Rectal smooth muscle tissue (tissue), 1 donor: ENCODE results near the gene MRFAP1.
"Not testable (repeated sequence)": the region's sequence is repeated elsewhere in the genome, so short reads cannot be mapped to it uniquely, and the experiment has no call there.

ENCODE experiments used
- H3K27ac ChIP-seq: one replicate; pipeline ENCODE4 v1.7.0; 2013; ENCODE audit warnings: low read depth, low read length, inconsistent platforms
- H3K27me3 ChIP-seq: one replicate; pipeline ENCODE4 v1.7.0; 2013; ENCODE audit warnings: low read length; ENCODE audit not compliant: control insufficient read depth, insufficient read depth
- H3K36me3 ChIP-seq: one replicate; pipeline ENCODE4 v1.7.0; 2013; ENCODE audit warnings: low read length; ENCODE audit not compliant: control insufficient read depth, insufficient read depth
- H3K4me1 ChIP-seq: one replicate; pipeline ENCODE4 v1.7.0; 2013; ENCODE audit warnings: low read length; ENCODE audit not compliant: control insufficient read depth, insufficient read depth
- H3K4me3 ChIP-seq: one replicate; pipeline ENCODE4 v1.7.0; 2013; ENCODE audit warnings: low read length
- H3K9ac ChIP-seq: one replicate; pipeline ENCODE4 v1.7.0; 2013; ENCODE audit warnings: low read length

The MRFAP1 gene

DNA sequence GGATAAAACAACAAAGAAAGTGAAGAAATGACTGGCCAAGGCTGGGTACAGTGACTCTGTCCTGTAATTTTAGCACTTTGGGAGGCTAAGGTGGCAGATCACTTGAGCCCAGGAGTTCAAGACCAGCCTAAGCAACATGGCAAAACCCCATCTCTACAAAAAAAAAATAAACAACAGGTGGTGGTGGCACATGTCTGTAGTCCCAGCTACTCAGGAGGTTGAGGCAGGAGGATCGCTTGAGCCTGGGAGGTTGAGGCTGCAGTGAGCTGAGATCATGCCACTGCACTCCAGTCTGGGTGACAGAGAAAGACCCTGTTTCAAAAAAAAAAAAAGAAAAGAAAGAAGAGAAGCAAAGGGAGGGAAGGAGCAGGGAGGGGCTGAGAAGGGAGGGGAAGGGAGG, 12.0 kb upstream of the MRFAP1 start:
- not testable (repeated sequence) for H3K4me3 ChIP-seq, H3K36me3 ChIP-seq, H3K9ac ChIP-seq, H3K27me3 ChIP-seq, H3K4me1 ChIP-seq, H3K27ac ChIP-seq

DNA sequence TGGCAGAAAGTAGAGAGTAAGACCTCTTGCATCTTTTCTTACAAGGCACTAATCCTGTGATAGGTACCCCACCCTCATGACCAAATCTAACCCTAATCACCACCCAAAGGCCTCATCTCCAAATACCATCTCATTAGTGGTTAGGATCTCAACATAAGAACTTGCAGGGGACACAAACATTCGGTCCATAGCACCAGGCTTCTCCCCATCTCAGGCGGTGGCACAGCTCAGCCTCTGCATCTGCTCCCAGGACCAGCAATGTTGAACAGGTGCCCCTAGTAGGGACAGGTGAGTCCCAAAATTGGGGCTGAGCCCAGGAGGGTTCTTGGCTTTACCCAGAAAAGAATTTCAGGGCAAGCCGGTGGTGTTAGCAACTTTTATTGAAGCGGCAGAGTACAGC, 8.4 kb upstream of the MRFAP1 start:
- Histone ChIP-seq H3K27me3 (no peaks in the 10 kb centered on the region), H3K36me3 (no peaks in the 10 kb centered on the region), H3K27ac (no peak overlapping the region), H3K9ac (no peak overlapping the region), H3K4me1 (no peaks in the 10 kb centered on the region), H3K4me3 (no peak overlapping the region)

DNA sequence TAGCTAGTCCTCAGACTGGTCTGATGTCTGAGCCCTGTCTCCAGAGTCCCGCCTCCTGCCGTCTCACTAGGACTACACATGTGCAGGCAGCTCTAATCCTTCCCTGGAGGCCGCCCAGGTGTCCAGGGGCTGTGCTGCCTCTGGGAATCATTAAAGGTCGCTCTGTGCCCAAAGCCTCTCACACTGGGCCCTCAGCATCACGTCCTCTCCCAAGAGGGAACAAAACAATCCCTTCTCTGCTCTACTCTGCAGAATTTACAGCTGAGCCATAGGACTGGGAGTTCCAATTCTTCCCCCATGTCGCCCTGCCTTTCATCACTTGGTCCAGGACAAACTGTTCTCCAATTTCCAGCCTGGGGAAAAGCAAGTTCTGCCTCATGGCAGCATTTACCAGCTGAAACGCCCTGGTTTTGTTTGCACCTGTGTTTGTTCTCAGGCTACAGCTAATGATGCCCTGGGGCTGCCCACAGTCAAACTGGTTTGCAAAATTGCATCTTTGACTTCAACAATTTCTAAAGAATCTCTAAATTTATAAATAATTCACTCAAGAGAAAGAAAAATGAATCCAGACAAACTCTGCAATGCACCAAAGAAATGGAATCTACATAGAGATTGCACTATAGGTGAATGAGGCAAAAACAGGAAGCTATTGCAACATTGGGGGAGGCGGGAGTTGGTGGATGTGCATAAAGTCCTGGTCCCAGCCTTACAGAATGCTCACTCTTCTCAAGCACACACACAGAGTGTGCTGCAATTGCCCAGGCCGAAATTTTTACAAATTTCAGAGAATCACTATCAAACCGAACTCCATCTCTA, 7.2 kb upstream of the MRFAP1 start:
- no peaks in the 10 kb centered on the region for H3K36me3 ChIP-seq
- H3K27me3 ChIP-seq = no peaks in the 10 kb centered on the region
- no peak overlapping the region for H3K27ac ChIP-seq
- no peak overlapping the region for H3K4me3 ChIP-seq
- no peaks in the 10 kb centered on the region for H3K4me1 ChIP-seq
- H3K9ac ChIP-seq = no peak overlapping the region

DNA sequence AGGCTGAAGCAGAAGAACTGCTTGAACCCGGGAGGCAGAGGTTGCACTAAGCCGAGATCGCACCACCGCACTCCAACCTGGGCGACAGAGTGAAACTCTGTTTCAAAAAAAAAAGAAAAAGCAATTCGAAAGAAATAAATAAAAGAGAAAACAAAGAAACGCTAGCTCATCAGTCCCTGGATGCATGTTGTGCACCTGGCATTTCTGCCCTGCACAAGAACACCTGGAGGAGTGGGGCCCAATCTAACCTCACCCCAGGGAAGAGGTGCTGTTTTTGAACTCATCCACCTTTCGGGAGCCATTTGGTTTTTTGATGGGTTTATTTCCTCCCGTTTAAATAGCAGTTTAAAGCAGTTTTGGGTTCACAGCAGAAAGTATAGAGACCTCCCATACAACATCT, 5.7 kb upstream of the MRFAP1 start:
- no peaks in the 10 kb centered on the region for H3K27me3 ChIP-seq
- no peaks in the 10 kb centered on the region for H3K4me1 ChIP-seq
- no peaks in the 10 kb centered on the region for H3K36me3 ChIP-seq
- H3K4me3 ChIP-seq = no peak overlapping the region
- no peak overlapping the region for H3K9ac ChIP-seq
- H3K27ac ChIP-seq = no peak overlapping the region

DNA sequence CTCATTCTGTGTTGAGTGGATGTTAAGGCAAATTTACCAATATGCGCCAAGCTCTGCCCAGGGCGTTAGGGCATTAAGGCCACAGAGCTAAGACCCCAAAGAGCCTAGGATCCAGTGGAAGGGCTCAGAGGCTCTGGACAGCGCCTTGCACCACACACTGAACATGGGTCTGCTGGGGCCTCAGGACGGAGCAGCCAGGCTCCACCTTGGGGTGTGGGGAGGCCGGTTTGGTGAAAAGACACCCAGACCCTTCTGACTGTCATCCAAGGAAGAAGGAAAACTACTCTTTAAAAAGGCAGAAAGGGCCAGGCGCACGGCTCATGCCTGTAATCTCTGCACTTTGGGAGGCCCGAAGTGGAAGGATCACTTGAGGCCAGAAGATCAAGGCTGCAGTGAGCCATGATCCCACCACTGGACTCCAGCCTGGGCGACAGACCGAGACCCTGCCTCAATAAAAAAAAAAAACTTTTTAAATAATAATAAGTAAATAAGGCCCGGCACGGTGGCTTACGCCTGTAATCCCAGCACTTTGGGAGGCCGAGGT, 1.3 kb upstream of the MRFAP1 start:
- Histone ChIP-seq H3K9ac (no peak overlapping the region), H3K4me1 (peaks cover 21% of the 10 kb centered on the region), H3K4me3 (no peak overlapping the region), H3K27me3 (no peaks in the 10 kb centered on the region), H3K27ac (no peak overlapping the region), H3K36me3 (peaks cover 13% of the 10 kb centered on the region)

DNA sequence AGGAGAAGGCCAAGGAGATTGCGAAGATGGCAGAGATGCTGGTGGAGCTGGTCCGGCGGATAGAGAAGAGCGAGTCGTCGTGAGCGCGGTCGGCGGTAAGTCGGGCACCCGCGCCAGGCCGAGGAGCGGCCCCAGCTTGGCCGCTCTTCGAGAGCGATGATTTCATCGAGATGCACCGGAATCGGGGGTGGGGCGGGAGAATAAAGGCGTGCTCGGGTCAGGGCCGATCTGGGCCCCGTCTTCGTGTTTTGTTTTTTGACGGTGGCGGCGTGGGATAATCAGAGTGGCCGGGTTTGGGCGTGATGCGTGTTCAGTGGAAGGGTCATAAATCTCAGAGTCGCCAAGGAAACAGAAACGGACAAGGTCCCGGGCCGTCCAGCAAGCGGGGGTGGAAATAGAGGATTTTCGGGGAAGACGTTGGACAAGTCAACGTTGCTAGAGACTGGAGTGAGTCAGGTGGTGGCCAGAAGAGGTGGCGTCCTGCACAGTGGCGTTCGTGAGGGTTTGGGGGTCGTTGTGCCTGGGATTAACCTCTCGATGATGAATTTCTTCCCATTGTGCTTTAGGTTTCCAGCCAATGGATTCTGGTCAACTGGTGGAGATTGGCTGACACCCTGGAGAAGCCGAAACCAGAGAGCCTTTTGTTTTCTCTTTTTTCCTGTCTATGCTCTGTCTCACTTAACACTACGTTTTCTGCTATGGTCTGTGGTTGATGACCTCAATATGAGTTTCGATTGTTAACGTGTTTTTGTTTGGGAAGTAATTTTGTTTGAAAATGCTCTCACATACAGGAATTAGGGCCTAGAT, 882 bp downstream of the MRFAP1 start:
- H3K9ac ChIP-seq = peak overlapping the region; percentile 93
- H3K4me1 ChIP-seq = peaks cover 21% of the 10 kb centered on the region
- peak overlapping the region; percentile 96 for H3K27ac ChIP-seq

DNA sequence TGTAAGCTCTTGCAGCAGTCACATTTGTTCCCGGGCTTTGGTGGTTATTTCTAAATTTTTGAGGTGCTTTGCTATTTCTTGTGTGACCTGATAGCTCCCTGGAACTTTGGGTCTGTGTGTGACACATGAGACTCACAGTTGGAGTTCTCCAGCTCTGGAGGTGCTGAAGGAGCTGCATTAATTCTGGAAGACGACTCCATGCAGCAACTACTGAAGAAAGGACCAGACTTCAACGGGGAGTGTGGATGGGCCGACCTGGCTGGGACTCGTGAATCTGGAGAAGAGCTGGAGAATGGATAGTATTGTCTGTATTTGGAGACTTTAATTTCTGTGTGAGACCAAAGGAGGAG, 1.5 kb downstream of the MRFAP1 start:
- peaks cover 21% of the 10 kb centered on the region for H3K4me1 ChIP-seq
- H3K4me3 ChIP-seq = peak overlapping the region; percentile 97
- peak overlapping the region; percentile 96 for H3K27ac ChIP-seq
- H3K27me3 ChIP-seq = no peaks in the 10 kb centered on the region
- H3K36me3 ChIP-seq = peaks cover 13% of the 10 kb centered on the region
- no peak overlapping the region for H3K9ac ChIP-seq

More for the DNA sequence above, 882 bp downstream of the MRFAP1 start:
- Histone ChIP-seq H3K4me3 (peak overlapping the region; percentile 97), H3K27me3 (no peaks in the 10 kb centered on the region), H3K36me3 (peaks cover 13% of the 10 kb centered on the region)

DNA sequence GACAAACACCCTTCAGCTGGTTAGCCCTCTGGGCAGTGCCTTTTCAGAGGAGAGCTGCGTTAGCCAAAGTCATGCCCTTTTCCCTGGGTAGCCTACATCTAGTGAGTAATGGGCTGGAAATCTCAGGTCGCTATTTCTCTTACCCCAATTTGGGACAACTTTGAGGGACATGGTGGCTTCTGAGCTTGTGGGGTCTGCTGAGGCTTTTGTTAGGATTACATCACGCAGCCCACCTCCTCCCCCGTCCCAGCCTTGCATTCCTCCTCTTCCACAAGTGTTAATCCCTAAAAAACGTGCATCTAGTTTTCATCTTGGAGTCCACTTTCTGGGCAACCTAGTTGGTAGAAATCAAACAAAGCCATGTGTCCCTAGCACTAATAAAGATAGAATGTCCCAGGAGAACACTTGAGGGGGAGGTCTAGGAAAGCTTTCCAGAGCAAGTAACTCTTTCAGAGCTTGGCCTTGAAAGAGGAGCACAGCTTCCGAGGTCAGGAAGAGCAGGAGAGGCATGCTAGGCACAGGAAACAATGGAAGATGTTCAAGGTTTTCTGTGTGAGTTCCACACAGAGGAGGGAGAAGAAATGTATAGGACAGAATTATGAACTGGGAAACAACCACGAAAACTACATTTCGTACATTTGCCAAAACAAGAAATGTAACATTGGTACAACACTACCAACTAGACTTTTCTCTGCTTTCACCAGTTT, 2.8 kb downstream of the MRFAP1 start:
- Histone ChIP-seq H3K27me3 (no peaks in the 10 kb centered on the region), H3K27ac (no peak overlapping the region), H3K9ac (no peak overlapping the region), H3K4me3 (no peak overlapping the region), H3K4me1 (peaks cover 21% of the 10 kb centered on the region), H3K36me3 (peaks cover 13% of the 10 kb centered on the region)

DNA sequence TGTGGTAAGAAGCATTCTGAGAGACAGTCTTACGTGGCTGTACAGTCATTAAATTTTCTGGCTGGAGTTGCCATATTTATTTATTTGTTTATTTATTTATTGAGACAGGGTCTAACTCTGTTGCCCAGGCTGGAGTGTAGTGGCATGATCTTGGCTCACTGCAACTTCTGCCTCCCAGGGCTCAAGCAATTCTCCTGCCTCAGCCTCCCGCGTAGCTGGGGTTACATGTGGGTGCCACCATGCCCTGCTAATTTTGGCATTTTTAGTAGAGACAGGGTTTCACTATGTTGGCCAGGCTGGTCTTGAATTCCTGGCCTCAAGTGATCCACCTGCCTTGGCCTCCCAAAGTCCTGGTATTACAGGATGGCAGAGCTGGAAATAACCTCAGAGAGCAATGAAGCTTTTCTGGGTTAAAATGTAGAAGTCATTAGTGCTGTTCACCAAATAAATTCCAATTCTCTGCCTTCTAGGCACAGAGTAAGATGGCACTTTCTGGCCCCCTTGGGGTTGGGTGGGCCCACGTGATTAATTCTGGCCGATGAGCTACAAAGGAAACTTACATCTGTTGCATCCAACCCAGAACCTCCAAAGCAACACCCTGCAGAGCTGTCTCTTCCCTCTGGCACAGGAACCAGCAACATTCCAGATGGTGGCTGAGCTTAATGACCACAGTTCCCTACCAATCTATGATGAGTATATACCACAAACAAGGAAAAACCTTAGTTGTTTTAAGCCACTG, 4.5 kb downstream of the MRFAP1 start:
- Histone ChIP-seq H3K27ac (no peak overlapping the region), H3K4me1 (peaks cover 21% of the 10 kb centered on the region), H3K9ac (no peak overlapping the region)

DNA sequence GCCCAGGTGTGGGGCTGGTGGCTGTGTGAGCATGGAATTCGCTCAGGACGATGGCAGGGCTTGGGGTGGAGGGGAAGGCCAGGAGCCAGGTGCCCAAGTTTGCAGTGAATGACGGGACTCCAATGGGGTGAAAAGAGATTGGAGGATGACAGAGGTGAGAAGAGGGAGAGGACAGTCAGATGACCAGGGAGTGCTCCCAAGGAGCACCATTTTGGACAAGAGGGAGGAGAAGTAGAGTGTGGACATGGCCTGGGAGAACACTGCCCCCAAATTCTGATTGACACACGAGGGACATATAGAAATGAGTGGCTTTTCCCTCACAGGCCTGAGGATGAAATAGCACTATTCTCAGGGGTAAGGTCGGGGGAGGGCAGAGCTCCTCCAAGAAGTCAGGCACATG, 6.7 kb downstream of the MRFAP1 start:
- Histone ChIP-seq H3K4me1 (peaks cover 14% of the 10 kb centered on the region), H3K27me3 (no peaks in the 10 kb centered on the region), H3K4me3 (no peak overlapping the region), H3K9ac (no peak overlapping the region), H3K27ac (no peak overlapping the region), H3K36me3 (peaks cover 9% of the 10 kb centered on the region)

More for the DNA sequence above, 4.5 kb downstream of the MRFAP1 start:
- Histone ChIP-seq H3K36me3 (peaks cover 13% of the 10 kb centered on the region), H3K4me3 (no peak overlapping the region), H3K27me3 (no peaks in the 10 kb centered on the region)

DNA sequence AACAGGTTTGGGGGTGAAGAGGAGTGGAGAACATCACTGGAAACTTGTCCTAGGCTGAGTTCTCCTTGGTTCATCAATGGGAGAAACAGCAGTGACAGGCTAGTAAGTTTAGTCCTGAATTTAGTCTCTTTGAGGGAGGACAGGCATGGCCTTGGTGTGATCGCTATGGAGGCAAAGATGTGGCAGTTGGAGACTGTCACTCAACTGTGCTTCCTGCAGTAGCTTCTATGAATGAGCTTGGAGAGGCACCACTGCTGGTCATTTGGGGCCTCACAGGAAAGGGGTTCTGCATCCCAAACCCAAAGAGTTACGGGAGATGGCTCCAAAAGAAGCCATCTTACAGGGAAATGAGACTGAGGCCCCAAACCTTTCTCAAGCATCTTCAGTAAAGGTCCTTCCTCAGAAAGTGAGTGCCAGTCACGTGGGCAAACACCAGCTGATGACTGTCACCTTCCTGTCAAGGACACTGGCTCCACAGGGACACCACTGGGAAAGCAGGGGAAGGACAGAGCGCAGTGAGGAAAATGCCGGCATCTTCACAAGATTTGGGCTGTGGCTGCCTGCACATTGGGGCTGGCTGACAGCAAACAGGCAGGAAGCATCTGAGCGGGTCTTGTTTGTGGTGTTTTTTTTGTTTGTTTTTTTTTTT, 7.2 kb downstream of the MRFAP1 start:
- peaks cover 8% of the 10 kb centered on the region for H3K36me3 ChIP-seq
- no peaks in the 10 kb centered on the region for H3K27me3 ChIP-seq
- no peak overlapping the region for H3K27ac ChIP-seq
- H3K4me1 ChIP-seq = peaks cover 9% of the 10 kb centered on the region
- H3K9ac ChIP-seq = no peak overlapping the region
- no peak overlapping the region for H3K4me3 ChIP-seq
